Thyroid gland (tissue), 4 donors: ENCODE data around the gene PTPRG.

Experiments used
- POLR2A ChIP-seq, 2 donors: fragments of 450-650 bp; IDR thresholded peaks; one replicate each; pipeline ENCODE4 v1.6.1; 2017; ENCODE audit warnings: antibody characterized with exemption in 2 of 2, mild to moderate bottlenecking in 2 of 2, moderate library complexity in 1 of 2
- TF ChIP-seq, protein P1 (sequence below), 6 experiments: fragments of 200-600 bp in 3 of 6; fragments of 450-650 bp in 3 of 6; sonication (generic) in 3 of 6; IDR thresholded peaks; one replicate each; pipeline ENCODE4 v1.5.1; 2016 to 2019; ENCODE audit warnings: antibody characterized with exemption in 6 of 6, mild to moderate bottlenecking in 2 of 6, inconsistent platforms in 1 of 6, moderate library complexity in 1 of 6

DNA sequence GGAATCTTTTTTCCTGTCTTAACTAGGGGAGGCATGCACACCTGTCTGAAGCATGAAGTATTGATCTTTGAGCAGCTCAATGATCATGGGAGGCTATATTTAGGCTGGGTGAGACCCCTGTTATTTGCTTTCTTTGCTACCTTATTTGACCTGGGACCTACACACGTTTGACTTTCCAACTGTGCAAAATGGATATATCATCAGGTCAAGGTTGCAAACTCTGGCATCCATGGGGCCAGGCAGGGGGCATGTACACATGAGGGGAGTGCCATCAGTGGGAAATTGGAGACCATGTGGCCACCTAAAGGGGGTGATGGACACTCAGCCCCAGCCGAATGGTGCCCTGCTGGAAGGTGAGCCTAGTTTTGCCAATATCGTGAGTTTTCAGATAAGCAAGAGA lies 637.8 kb downstream of the PTPRG start:
- TF ChIP-seq, protein P1, sequence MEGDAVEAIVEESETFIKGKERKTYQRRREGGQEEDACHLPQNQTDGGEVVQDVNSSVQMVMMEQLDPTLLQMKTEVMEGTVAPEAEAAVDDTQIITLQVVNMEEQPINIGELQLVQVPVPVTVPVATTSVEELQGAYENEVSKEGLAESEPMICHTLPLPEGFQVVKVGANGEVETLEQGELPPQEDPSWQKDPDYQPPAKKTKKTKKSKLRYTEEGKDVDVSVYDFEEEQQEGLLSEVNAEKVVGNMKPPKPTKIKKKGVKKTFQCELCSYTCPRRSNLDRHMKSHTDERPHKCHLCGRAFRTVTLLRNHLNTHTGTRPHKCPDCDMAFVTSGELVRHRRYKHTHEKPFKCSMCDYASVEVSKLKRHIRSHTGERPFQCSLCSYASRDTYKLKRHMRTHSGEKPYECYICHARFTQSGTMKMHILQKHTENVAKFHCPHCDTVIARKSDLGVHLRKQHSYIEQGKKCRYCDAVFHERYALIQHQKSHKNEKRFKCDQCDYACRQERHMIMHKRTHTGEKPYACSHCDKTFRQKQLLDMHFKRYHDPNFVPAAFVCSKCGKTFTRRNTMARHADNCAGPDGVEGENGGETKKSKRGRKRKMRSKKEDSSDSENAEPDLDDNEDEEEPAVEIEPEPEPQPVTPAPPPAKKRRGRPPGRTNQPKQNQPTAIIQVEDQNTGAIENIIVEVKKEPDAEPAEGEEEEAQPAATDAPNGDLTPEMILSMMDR (IDR thresholded peaks at IDR 0.05), result no peak
- no peak for TF ChIP-seq POLR2A (IDR thresholded peaks at IDR 0.05)
